WTC11 (cell line): Measurements from ENCODE around the gene EVA1C. TPM values are rescaled to one million over a fixed set of nuclear protein-coding genes. Genes with fewer than 3 reads are reported as not detected.
A peak's percentile ranks its signal among the peaks of the same experiment; 100 is the strongest.

ENCODE experiments used
- ATAC-seq: fragments of 200-7000 bp; cut with Tn5 transposase; 2 replicates; pipeline ENCODE4 v1.10.0; 2021; ENCODE audit warnings: mild to moderate bottlenecking, moderate library complexity
- CTCF ChIA-PET: fragments of 300-600 bp; sonication (Branson Sonifier 250); formaldehyde crosslinking; loops from one replicate; lab custom pipeline; 2021; ENCODE audit warnings: antibody characterized with exemption; lab: Charles Lee
- POLR2A ChIA-PET: fragments of 350-600 bp; sonication (Branson Sonifier 250); formaldehyde crosslinking; loops from one replicate; lab custom pipeline; 2021; ENCODE audit warnings: antibody characterized with exemption; lab: Charles Lee
- DNase-seq: peaks from one replicate; pipeline ENCODE4 v3.0.0; 2021; ENCODE audit warnings: low spot score
- H3K27ac Mint-ChIP-seq: 2 replicates; pipeline ENCODE4 v1.8.0; 2021; ENCODE audit warnings: mixed read lengths
- H3K27me3 Mint-ChIP-seq: 2 replicates; pipeline ENCODE4 v1.8.0; 2021; ENCODE audit warnings: low read depth, mild to moderate bottlenecking, moderate library complexity, mixed read lengths
- H3K36me3 Mint-ChIP-seq: 2 replicates; pipeline ENCODE4 v1.8.0; 2021; ENCODE audit warnings: mixed read lengths
- H3K4me1 Mint-ChIP-seq: 2 replicates; pipeline ENCODE4 v1.8.0; 2022; ENCODE audit warnings: mixed read lengths
- H3K4me3 Mint-ChIP-seq: 2 replicates; pipeline ENCODE4 v1.8.0; 2021; ENCODE audit warnings: mild to moderate bottlenecking, moderate library complexity, mixed read lengths
- H3K9me3 Mint-ChIP-seq: 2 replicates; pipeline ENCODE4 v1.8.0; 2021; ENCODE audit warnings: mixed read lengths
- CBFB ChIP-seq: sonication (generic); formaldehyde crosslinking; IDR thresholded peaks from 2 replicates; pipeline ENCODE4 v1.8.1; 2022; ENCODE audit warnings: mild to moderate bottlenecking, low read depth, missing genetic modification reagents
- CREM ChIP-seq: sonication (generic); formaldehyde crosslinking; IDR thresholded peaks from 2 replicates; pipeline ENCODE4 v1.8.1; 2022; ENCODE audit warnings: mild to moderate bottlenecking, missing genetic modification reagents, moderate library complexity
- KAT7 ChIP-seq: sonication (generic); formaldehyde crosslinking; IDR thresholded peaks from 2 replicates; pipeline ENCODE4 v1.8.1; 2023; ENCODE audit warnings: missing genetic modification reagents, mild to moderate bottlenecking, borderline replicate concordance
- RELA ChIP-seq: sonication (generic); formaldehyde crosslinking; IDR thresholded peaks from 2 replicates; pipeline ENCODE4 v1.8.1; 2022; ENCODE audit warnings: missing genetic modification reagents, mild to moderate bottlenecking, borderline replicate concordance
- SP1 ChIP-seq: sonication (generic); formaldehyde crosslinking; conservative IDR thresholded peaks from 2 replicates; pipeline ENCODE4 v1.8.1; 2022; ENCODE audit warnings: missing genetic modification reagents
- ZBTB21 ChIP-seq: sonication (generic); formaldehyde crosslinking; IDR thresholded peaks from 2 replicates; pipeline ENCODE4 v1.8.1; 2023; ENCODE audit warnings: mild to moderate bottlenecking, missing genetic modification reagents, borderline replicate concordance
- ZNF423 ChIP-seq: fragments of 250-450 bp; sonication (Bioruptor Pico); IDR thresholded peaks from 2 replicates; pipeline ENCODE4 v2.1.2; 2022; ENCODE audit warnings: mild to moderate bottlenecking, moderate library complexity
- total RNA-seq: library from RNA; stranded (reverse); gene quantifications from 3 replicates; pipeline ENCODE4 v1.2.3, GENCODE V29; 2021
- TF ChIP-seq, protein P1 (sequence below): sonication (generic); formaldehyde crosslinking; conservative IDR thresholded peaks from 2 replicates; pipeline ENCODE4 v1.8.1; 2023; ENCODE audit warnings: mild to moderate bottlenecking, low read depth, missing genetic modification reagents, moderate library complexity
- TF ChIP-seq, protein P2 (sequence below): sonication (generic); formaldehyde crosslinking; IDR thresholded peaks from 2 replicates; pipeline ENCODE4 v1.8.1; 2023; ENCODE audit warnings: mild to moderate bottlenecking, moderate library complexity, missing genetic modification reagents
- TF ChIP-seq, protein P3 (sequence below): sonication (generic); formaldehyde crosslinking; conservative IDR thresholded peaks from 2 replicates; pipeline ENCODE4 v1.8.1; 2022; ENCODE audit warnings: mild to moderate bottlenecking, missing genetic modification reagents
- TF ChIP-seq, protein P4 (sequence below): sonication (generic); formaldehyde crosslinking; IDR thresholded peaks from 2 replicates; pipeline ENCODE4 v1.8.0; 2022; ENCODE audit warnings: mild to moderate bottlenecking, missing genetic modification reagents
- TF ChIP-seq, protein P5 (sequence below): sonication (generic); formaldehyde crosslinking; IDR thresholded peaks from 2 replicates; pipeline ENCODE4 v1.8.0; 2022; ENCODE audit warnings: mild to moderate bottlenecking, missing genetic modification reagents

The EVA1C gene
- total RNA-seq, 1 experiment from 2014 or later = 3.1 TPM

GRCh38 chr21:32411350-32412161 lies 950 bp upstream of the EVA1C start:
- peak; percentile 51 for DNase-seq
- CTCF ChIA-PET = interaction anchor here (1.2 to 4.6 kb wide), 7 partner anchors 8 to 201 kb away, joined by 3 to 24 read pairs (median 5); partner anchors contain the start of gene CFAP298
- ATAC-seq = peak; percentile 11
- POLR2A ChIA-PET = interaction anchor here (1.4 kb wide), 1 partner anchor 189 kb away, joined by 4 read pairs; no protein-coding TSS in a partner anchor
- peaks cover 35% of the 10 kb centered on the region for H3K4me1 Mint-ChIP-seq
- no peak overlapping the region for H3K27ac Mint-ChIP-seq
- no peaks in the 10 kb centered on the region for H3K9me3 Mint-ChIP-seq
- H3K36me3 Mint-ChIP-seq = no peaks in the 10 kb centered on the region
- peak overlapping the region; percentile 83 for H3K4me3 Mint-ChIP-seq
- 0 out of 2 replicates have a peak, but pooled peaks have one; percentile 10 for TF ChIP-seq CBFB
- TF ChIP-seq ZBTB21 (CRISPR knock-in tag) = no peak
- TF ChIP-seq RELA (CRISPR knock-in tag) = no peak
- TF ChIP-seq SP1 (CRISPR knock-in tag) = no peak
- TF ChIP-seq, protein P1, sequence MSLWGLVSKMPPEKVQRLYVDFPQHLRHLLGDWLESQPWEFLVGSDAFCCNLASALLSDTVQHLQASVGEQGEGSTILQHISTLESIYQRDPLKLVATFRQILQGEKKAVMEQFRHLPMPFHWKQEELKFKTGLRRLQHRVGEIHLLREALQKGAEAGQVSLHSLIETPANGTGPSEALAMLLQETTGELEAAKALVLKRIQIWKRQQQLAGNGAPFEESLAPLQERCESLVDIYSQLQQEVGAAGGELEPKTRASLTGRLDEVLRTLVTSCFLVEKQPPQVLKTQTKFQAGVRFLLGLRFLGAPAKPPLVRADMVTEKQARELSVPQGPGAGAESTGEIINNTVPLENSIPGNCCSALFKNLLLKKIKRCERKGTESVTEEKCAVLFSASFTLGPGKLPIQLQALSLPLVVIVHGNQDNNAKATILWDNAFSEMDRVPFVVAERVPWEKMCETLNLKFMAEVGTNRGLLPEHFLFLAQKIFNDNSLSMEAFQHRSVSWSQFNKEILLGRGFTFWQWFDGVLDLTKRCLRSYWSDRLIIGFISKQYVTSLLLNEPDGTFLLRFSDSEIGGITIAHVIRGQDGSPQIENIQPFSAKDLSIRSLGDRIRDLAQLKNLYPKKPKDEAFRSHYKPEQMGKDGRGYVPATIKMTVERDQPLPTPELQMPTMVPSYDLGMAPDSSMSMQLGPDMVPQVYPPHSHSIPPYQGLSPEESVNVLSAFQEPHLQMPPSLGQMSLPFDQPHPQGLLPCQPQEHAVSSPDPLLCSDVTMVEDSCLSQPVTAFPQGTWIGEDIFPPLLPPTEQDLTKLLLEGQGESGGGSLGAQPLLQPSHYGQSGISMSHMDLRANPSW (CRISPR knock-in tag) = no peak
- TF ChIP-seq, protein P2, sequence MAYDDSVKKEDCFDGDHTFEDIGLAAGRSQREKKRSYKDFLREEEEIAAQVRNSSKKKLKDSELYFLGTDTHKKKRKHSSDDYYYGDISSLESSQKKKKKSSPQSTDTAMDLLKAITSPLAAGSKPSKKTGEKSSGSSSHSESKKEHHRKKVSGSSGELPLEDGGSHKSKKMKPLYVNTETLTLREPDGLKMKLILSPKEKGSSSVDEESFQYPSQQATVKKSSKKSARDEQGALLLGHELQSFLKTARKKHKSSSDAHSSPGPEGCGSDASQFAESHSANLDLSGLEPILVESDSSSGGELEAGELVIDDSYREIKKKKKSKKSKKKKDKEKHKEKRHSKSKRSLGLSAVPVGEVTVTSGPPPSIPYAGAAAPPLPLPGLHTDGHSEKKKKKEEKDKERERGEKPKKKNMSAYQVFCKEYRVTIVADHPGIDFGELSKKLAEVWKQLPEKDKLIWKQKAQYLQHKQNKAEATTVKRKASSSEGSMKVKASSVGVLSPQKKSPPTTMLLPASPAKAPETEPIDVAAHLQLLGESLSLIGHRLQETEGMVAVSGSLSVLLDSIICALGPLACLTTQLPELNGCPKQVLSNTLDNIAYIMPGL (CRISPR knock-in tag) = 0 out of 2 replicates have a peak, but pooled peaks have one; percentile 2
- TF ChIP-seq, protein P3, sequence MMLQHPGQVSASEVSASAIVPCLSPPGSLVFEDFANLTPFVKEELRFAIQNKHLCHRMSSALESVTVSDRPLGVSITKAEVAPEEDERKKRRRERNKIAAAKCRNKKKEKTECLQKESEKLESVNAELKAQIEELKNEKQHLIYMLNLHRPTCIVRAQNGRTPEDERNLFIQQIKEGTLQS = no peak
- TF ChIP-seq, protein P4, sequence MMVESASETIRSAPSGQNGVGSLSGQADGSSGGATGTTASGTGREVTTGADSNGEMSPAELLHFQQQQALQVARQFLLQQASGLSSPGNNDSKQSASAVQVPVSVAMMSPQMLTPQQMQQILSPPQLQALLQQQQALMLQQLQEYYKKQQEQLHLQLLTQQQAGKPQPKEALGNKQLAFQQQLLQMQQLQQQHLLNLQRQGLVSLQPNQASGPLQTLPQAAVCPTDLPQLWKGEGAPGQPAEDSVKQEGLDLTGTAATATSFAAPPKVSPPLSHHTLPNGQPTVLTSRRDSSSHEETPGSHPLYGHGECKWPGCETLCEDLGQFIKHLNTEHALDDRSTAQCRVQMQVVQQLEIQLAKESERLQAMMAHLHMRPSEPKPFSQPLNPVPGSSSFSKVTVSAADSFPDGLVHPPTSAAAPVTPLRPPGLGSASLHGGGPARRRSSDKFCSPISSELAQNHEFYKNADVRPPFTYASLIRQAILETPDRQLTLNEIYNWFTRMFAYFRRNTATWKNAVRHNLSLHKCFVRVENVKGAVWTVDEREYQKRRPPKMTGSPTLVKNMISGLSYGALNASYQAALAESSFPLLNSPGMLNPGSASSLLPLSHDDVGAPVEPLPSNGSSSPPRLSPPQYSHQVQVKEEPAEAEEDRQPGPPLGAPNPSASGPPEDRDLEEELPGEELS = no peak
- peaks cover 60% of the 10 kb centered on the region for H3K27me3 Mint-ChIP-seq

DNA sequence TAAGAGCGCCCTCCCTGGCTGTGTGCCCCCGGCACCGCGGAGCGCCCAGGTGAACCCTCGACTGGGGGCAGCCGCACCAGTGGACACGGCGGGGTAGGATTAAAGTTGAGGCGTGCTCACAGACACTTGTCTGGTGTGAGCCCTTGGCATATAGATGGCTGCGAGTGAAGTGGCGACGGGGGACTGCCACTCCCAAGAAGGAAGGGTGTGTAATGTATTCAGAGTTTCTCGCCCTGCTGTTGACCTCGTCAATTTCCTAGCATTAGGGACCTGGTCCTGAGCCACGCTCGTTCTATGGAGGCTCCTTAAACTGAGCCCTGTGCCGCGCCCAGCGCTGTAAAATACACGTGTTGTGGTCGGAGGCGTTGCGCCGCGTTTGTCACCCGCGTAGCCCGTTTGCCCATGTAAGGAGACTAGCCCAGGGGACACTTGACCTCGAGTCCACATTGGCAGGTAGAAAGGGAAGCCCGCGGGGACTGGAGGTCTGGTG lies 554 bp downstream of the EVA1C start:
- Mint-ChIP-seq H3K27me3 (peaks cover 60% of the 10 kb centered on the region), H3K4me3 (peak overlapping the region; percentile 73), H3K36me3 (no peaks in the 10 kb centered on the region), H3K9me3 (no peaks in the 10 kb centered on the region), H3K4me1 (peaks cover 33% of the 10 kb centered on the region), H3K27ac (no peak overlapping the region)
- ChIA-PET CTCF (interaction anchor here (1.2 to 4.6 kb wide), 5 partner anchors 10 to 191 kb away, joined by 3 to 24 read pairs (median 5); no protein-coding TSS in a partner anchor), POLR2A (no interaction called here)
- TF ChIP-seq, protein P2 (CRISPR knock-in tag) = peak; percentile 19
- TF ChIP-seq KAT7 (CRISPR knock-in tag) (no peak), CREM (CRISPR knock-in tag) (0 out of 2 replicates have a peak, but pooled peaks have one; percentile 44), ZNF423 (CRISPR knock-in tag) (no peak)
- TF ChIP-seq, protein P5, sequence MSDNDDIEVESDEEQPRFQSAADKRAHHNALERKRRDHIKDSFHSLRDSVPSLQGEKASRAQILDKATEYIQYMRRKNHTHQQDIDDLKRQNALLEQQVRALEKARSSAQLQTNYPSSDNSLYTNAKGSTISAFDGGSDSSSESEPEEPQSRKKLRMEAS (CRISPR knock-in tag) = peak; percentile 67; the same call in 1 of the 2 replicates
- peak; percentile 19 for DNase-seq
- peak; percentile 11 for ATAC-seq
